A673 (cell line): Measurements from ENCODE around the gene CBFA2T3.

Experiments
- EZH2 ChIP-seq: fragments of 200-600 bp; sonication (generic); IDR thresholded peaks from 2 replicates; pipeline ENCODE4 v1.6.1; 2017; ENCODE audit warnings: borderline replicate concordance, low read depth, mild to moderate bottlenecking, mixed read lengths, antibody characterized with exemption, low read length; ENCODE audit not compliant: poor library complexity, severe bottlenecking
- TF ChIP-seq, protein P1 (sequence below): fragments of 300-800, 200-600 bp; sonication (generic); conservative IDR thresholded peaks from 2 replicates; pipeline ENCODE4 v1.5.1; 2017; ENCODE audit warnings: low read depth, mild to moderate bottlenecking, antibody characterized with exemption, low read length, moderate library complexity, mixed read lengths

DNA sequence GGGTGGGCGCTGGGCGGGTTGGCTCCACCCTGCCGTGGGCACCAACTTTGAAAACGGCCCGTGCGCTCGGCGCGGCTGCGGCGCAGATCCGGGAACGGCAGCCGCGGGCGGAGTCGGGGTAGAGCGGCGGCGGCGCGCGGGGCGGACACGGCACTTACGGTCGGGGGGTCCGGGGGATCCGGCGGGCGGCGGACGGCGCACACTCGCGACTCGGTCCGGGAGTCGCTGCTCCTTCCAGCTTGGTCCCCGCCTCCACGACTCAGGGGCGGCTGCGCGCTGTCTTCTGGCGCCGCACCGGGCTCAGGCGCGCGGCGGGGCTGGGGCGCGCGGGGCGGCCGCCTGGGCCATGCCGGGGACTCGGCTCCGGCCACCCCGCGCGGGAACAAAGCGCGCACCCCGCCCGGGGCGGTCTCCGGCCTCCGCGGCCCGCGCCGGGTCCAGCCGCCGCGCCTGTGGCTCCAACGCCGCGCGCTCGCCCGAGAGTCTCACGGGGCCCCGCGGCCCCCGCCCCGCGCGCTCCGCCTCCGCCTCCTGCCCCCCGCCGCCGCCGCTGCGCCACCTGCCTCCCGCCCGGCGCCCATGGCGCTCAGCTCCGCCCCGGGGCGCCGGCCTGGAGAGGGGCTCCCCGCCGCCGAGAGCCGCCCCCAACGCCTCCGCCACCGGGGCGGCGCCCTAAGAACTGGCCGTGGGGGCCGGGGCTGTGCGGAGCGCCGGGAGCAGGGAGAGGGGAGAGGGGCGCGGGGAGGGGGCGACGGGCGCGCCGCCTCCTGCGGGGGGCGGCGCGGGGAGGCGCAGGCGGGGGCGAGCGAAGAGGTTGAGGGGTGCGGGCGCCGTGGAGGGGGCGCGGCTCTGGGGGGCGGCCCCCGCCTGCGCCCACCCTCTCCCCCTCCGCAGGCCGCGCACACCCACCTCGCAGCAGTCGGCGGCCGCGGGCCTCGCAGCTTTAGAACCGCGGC, 35.9 kb downstream of the CBFA2T3 start:
- TF ChIP-seq, protein P1, sequence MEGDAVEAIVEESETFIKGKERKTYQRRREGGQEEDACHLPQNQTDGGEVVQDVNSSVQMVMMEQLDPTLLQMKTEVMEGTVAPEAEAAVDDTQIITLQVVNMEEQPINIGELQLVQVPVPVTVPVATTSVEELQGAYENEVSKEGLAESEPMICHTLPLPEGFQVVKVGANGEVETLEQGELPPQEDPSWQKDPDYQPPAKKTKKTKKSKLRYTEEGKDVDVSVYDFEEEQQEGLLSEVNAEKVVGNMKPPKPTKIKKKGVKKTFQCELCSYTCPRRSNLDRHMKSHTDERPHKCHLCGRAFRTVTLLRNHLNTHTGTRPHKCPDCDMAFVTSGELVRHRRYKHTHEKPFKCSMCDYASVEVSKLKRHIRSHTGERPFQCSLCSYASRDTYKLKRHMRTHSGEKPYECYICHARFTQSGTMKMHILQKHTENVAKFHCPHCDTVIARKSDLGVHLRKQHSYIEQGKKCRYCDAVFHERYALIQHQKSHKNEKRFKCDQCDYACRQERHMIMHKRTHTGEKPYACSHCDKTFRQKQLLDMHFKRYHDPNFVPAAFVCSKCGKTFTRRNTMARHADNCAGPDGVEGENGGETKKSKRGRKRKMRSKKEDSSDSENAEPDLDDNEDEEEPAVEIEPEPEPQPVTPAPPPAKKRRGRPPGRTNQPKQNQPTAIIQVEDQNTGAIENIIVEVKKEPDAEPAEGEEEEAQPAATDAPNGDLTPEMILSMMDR, result no peak
- no peak for TF ChIP-seq EZH2
